Measurements from ENCODE around the gene LIMD2.

DNA sequence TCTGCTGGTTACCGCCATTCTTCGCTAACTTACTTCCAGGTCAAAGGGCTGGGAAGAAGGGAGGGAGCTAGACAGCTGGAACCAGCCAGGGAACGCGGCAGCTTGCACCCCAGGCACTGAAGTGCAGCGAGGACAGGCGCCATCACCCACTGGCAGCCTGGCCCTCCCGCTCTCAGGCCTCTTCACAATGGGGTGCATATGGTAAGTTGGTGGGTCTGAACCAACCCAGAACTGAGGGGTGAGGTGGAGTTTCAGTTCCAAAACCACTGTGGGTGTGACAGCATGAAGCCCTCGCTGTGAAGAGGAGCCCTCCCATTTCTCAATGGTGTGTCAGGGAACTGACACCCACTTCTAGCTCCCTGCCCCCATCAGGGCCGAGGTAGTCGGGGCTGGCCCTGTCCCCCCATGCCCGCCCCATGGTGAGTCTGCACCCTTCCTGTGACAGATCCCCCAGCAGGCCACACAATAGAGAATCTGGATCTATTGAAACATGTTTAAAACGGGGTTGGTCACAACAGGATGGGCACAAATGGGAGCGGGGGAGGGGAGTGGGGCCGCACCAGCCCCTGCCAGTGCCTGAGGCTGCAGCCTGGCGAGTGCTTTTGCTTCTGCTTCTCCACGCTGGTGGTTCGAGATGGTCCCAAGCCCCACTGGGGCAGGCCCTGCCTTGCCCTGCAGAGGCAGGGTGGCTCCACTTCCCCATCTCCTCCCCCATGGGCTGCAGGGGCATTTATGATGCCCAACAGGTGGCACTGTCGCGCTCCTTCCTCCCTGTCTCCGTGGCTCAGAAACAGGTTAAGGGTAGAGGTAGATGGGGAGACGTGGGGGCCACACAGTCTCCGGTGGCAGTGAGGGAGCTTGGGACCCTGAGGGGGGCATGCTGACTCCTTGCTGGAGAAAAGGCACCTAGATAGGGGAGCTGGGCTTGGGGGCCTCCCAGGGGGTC is 2.3 kb downstream of the LIMD2 start:
- no peak for TF ChIP-seq EZH2 (IDR thresholded peaks at IDR 0.05; ENCODE audit: borderline replicate concordance, low read depth, low read length, poor library complexity, severe bottlenecking)
- TF ChIP-seq, protein P1, sequence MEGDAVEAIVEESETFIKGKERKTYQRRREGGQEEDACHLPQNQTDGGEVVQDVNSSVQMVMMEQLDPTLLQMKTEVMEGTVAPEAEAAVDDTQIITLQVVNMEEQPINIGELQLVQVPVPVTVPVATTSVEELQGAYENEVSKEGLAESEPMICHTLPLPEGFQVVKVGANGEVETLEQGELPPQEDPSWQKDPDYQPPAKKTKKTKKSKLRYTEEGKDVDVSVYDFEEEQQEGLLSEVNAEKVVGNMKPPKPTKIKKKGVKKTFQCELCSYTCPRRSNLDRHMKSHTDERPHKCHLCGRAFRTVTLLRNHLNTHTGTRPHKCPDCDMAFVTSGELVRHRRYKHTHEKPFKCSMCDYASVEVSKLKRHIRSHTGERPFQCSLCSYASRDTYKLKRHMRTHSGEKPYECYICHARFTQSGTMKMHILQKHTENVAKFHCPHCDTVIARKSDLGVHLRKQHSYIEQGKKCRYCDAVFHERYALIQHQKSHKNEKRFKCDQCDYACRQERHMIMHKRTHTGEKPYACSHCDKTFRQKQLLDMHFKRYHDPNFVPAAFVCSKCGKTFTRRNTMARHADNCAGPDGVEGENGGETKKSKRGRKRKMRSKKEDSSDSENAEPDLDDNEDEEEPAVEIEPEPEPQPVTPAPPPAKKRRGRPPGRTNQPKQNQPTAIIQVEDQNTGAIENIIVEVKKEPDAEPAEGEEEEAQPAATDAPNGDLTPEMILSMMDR (conservative IDR thresholded peaks at IDR 0.05; ENCODE audit: low read depth, low read length) = peak; percentile 68

Measured in A673 (cell line).